ENCODE results near the gene SMC1B.
"Not testable (repeated sequence)": the region's sequence is repeated elsewhere in the genome, so short reads cannot be mapped to it uniquely, and the experiment has no call there.

SMC1B gene

DNA sequence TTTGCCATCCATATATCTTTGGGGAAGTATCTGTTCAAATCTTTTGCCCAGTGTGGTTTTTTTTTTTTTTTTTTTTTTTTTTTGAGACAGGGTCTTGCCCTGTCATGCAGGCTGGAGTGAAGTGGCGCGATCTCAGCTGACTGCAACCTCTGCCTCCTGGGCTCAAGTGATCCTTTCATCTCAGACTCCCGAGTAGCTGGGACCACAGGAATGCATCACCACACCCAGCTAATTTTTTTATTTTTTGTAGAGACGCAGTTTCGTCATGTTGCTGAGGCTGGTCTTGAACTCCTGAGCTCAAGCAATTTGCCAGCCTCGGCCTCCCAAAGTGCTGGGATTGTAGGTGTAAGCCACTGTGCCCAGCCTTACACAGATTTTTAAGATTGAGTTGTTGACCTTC lies 108.4 kb downstream of the SMC1B start:
- no peak for DNase-seq (ENCODE audit: low read depth in 2 of 2)

DNA sequence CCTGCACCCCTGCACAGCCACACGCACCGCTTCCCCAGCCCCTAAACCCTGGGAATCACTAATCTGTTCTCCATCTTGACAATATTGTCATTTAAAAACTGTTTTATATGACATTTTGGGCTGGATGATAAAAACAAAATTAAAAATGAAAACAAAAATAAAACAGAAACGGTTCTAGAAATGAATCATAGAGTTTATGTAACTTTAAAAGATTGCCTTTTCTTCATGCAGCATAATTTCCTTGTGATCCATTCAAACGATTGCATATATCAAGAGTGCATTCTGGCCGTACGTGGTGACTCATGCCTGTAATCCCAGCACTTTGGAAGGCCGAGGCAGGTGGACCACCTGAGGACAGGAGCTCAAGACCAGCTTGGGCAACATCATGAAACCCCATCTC lies 110.2 kb downstream of the SMC1B start:
- no peak for DNase-seq (ENCODE audit: low read depth in 2 of 2)

DNA sequence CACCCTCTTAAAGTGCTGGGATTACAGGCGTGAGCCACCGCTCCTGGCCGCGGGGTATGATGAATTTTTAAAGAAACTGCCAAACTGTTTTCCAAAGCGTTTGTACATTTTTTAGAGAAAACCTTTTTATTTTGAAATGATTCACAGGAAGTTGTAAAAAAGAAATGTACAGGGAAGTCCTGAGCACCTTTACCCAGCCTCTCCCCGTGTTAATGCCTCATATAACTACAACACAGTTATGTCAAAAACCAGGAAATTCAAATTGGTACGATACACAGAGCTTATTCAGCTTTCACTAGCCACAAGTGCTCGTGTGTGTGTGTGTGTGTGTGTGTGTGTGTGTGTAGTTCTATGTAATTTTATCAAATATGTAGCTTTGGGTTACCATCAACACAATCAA lies 110.6 kb downstream of the SMC1B start:
- no peak for DNase-seq (ENCODE audit: low read depth in 2 of 2)

DNA sequence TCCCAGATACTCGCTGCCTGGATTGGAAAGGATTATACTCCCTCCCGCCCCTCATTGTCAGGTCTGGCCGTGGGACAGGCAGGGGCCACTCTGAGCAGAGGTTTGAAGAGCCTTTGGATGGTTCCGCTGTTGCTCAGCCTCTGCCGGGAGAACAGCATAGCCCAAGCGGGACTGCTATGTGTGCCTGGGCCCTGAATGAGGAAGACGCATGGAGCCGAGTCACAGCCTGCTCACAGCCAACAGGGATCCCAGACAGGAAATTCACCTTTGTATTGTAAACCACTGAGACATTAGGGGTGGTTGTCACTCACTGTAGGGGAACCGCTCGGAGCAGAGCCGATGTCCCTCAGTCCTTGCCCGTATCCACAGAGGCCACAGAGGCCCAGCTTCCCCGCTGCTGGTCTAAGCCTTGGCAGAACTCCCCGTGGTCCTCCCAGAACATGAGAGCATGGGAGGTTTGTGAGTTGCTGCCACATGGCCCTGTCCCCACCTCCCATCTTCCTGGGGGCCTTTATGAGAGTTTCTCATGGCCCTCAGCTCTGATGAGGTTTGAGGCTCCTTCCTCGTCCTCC lies 114.4 kb downstream of the SMC1B start:
- DNase-seq (ENCODE audit: low read depth in 2 of 2): no peak

DNA sequence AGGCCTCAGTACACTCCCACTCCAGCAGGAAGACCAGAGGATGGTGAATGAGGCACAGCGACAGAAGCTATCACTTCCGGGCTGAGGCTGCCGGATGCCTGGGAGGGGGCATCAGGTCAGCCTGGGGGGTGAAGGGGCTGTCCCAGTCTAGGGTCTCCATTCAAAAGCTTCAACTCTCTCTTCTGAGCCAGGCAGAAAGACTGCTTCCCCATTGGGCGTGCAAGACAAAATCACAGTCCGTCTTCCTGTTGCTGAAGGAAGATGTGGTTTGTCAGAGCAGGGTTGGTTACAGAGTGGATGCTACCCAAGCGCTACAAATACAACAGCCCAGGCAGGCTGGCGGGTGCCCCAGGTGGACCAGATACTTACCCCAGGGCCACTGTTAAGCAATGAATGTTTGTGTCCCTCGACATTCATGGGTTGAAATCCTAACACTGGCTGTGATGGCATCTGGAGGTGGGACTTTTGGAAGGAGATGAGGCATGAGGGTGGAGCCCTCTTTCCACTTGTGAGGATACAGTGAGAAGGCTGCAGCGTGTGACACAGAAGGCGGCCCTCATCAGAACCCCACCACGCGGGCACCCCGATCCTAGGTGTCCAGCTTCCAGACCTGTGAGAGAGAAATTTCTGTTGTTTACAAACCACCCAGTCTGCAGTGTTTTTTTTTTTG lies 116.6 kb downstream of the SMC1B start:
- no peak for DNase-seq (ENCODE audit: low read depth in 2 of 2)

DNA sequence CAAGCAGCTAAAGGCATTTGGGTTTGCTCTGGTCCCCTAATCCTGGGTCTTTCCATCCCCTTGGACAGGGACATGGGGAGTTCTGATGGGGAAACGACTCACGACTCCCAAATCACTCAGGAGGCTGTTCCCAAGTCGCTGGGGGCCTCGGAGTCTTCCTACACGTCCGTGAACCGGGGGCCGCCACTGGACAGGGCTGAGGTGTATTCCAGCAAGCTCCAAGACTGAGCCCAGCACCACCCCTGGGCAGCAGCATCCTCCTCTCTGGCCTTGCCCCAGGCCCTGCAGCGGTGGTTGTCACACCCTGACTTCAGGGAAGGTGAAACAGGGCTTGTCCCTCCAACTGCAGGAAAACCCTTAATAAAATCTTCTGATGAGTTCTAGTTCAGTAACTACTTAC lies 117.9 kb downstream of the SMC1B start:
- no peak for DNase-seq (ENCODE audit: low read depth in 2 of 2)

DNA sequence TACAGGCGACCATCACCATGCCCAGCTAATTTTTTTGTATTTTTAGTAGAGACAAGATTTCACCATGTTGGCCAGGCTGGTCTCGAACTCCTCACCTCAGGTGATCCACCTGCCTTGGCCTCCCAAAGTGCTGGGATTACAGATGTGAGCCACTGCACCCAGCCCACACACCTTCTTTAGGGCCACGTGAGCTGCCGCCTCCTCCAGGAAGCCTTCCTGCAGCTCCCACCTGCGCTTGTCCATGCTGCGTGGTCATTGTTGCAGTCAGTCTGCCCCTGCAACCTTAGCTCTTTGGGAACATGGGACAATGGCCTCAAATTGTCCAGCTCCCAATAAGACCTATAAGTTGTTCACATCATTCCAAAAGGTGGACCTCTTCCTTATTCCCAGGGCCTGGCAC lies 118.4 kb downstream of the SMC1B start:
- not testable (repeated sequence) for DNase-seq (ENCODE audit: low read depth in 2 of 2)

Measured in stimulated activated CD8-positive, alpha-beta memory T cell treated with anti-CD3 and anti-CD28 coated beads, Interleukin-15, amount 100 ng/mL, for 48 hours (primary cell).